Neural cell (in vitro differentiated cells): ENCODE results near the gene ZNF786. TPM values are rescaled to one million over a fixed set of nuclear protein-coding genes. Genes with fewer than 3 reads are reported as not detected.
"Not testable (repeated sequence)": the region's sequence is repeated elsewhere in the genome, so short reads cannot be mapped to it uniquely, and the experiment has no call there.

Source experiments
- H2AFZ ChIP-seq: fragments of 200-600, 300-800 bp; sonication (generic), shearing (Covaris generic); 2 replicates; pipeline ENCODE4 v1.6.0; 2014; ENCODE audit warnings: low read depth, mild to moderate bottlenecking, antibody characterized with exemption, low read length, moderate library complexity
- H3F3A ChIP-seq: fragments of 200-600 bp; shearing (Covaris generic); 2 replicates; pipeline ENCODE4 v1.6.1; 2016; ENCODE audit warnings: mild to moderate bottlenecking, moderate library complexity, mixed read lengths, antibody characterized with exemption, low read length; ENCODE audit not compliant: insufficient read depth, poor library complexity, severe bottlenecking
- H3K27ac ChIP-seq: fragments of 200-600, 300-800 bp; sonication (generic), shearing (Covaris generic); 2 replicates; pipeline ENCODE4 v1.5.1; 2014; ENCODE audit warnings: mild to moderate bottlenecking, low read length, moderate library complexity
- H3K27me3 ChIP-seq: fragments of 300-800, 200-600 bp; sonication (generic), shearing (Covaris generic); 2 replicates; pipeline ENCODE4 v1.6.0; 2014; ENCODE audit warnings: mild to moderate bottlenecking, low read depth, low read length, moderate library complexity; ENCODE audit not compliant: insufficient read depth
- H3K36me3 ChIP-seq: fragments of 300-800, 200-600 bp; sonication (generic), shearing (Covaris generic); 2 replicates; pipeline ENCODE4 v1.5.1; 2014; ENCODE audit warnings: mild to moderate bottlenecking, antibody characterized with exemption, low read length, moderate library complexity; ENCODE audit not compliant: insufficient read depth
- H3K4me2 ChIP-seq: fragments of 300-800, 200-600 bp; sonication (generic), shearing (Covaris generic); 2 replicates; pipeline ENCODE4 v1.6.0; 2014; ENCODE audit warnings: mild to moderate bottlenecking, low read length
- H3K4me3 ChIP-seq: fragments of 300-800, 200-600 bp; sonication (generic), shearing (Covaris generic); 2 replicates; pipeline ENCODE4 v1.5.1; 2014; ENCODE audit warnings: mild to moderate bottlenecking, low read length, moderate library complexity
- H3K79me2 ChIP-seq: fragments of 200-600 bp; shearing (Covaris generic); replicated peaks from 2 replicates; pipeline ENCODE4 v1.6.0; 2014; ENCODE audit warnings: mild to moderate bottlenecking, low read length, moderate library complexity; ENCODE audit not compliant: insufficient read depth
- H3K9ac ChIP-seq: fragments of 300-800, 200-600 bp; sonication (generic), shearing (Covaris generic); 2 replicates; pipeline ENCODE4 v1.6.1; 2016; ENCODE audit warnings: mild to moderate bottlenecking, low read length, mixed read lengths
- H3K9me2 ChIP-seq: fragments of 200-600 bp; shearing (Covaris generic); 2 replicates; pipeline ENCODE4 v1.6.1; 2016; ENCODE audit warnings: mild to moderate bottlenecking, low read length, mixed read lengths; ENCODE audit not compliant: insufficient read depth
- H3K9me3 ChIP-seq: fragments of 200-600, 300-800 bp; sonication (generic), shearing (Covaris generic); 2 replicates; pipeline ENCODE4 v1.6.1; 2016; ENCODE audit warnings: mild to moderate bottlenecking, mixed run types, low read length, moderate library complexity, mixed read lengths
- H4K20me1 ChIP-seq: fragments of 200-600 bp; shearing (Covaris generic); 2 replicates; pipeline ENCODE4 v1.6.1; 2016; ENCODE audit warnings: mild to moderate bottlenecking, mixed run types; ENCODE audit not compliant: insufficient read depth
- CTCF ChIP-seq: fragments of 450-650 bp; IDR thresholded peaks from 2 replicates; pipeline ENCODE4 v1.5.1; 2014; ENCODE audit warnings: antibody characterized with exemption, mild to moderate bottlenecking, moderate library complexity; ENCODE audit not compliant: poor library complexity, severe bottlenecking
- EP300 ChIP-seq: fragments of 450-650 bp; conservative IDR thresholded peaks from 2 replicates; pipeline ENCODE4 v1.6.1; 2014; ENCODE audit warnings: antibody characterized with exemption, mild to moderate bottlenecking, moderate library complexity; ENCODE audit not compliant: poor library complexity, severe bottlenecking
- EZH2 ChIP-seq: fragments of 200-600, 300-800 bp; shearing (Covaris generic), sonication (generic); IDR thresholded peaks from 2 replicates; pipeline ENCODE4 v1.6.1; 2014; ENCODE audit warnings: antibody characterized with exemption, low read length, borderline replicate concordance, mild to moderate bottlenecking; ENCODE audit not compliant: insufficient read depth, poor library complexity, severe bottlenecking
- MXI1 ChIP-seq: fragments of 450-650 bp; conservative IDR thresholded peaks from 2 replicates; pipeline ENCODE4 v1.6.1; 2014; ENCODE audit warnings: antibody characterized with exemption, mild to moderate bottlenecking; ENCODE audit not compliant: poor library complexity, severe bottlenecking
- POLR2AphosphoS5 ChIP-seq: IDR thresholded peaks from 2 replicates; pipeline ENCODE4 v1.6.1; 2012
- RAD21 ChIP-seq: fragments of 450-650 bp; conservative IDR thresholded peaks from 2 replicates; pipeline ENCODE4 v1.6.1; 2014; ENCODE audit warnings: antibody characterized with exemption, mild to moderate bottlenecking, moderate library complexity
- REST ChIP-seq: IDR thresholded peaks from 2 replicates; pipeline ENCODE4 v1.6.1; 2012; ENCODE audit warnings: borderline replicate concordance
- SMC3 ChIP-seq: fragments of 450-650 bp; conservative IDR thresholded peaks from 2 replicates; pipeline ENCODE4 v1.6.1; 2014; ENCODE audit warnings: antibody characterized with exemption, mild to moderate bottlenecking, moderate library complexity; ENCODE audit not compliant: poor library complexity
- TAF1 ChIP-seq: IDR thresholded peaks from 2 replicates; pipeline ENCODE4 v1.6.1; 2012; ENCODE audit warnings: low read depth
- polyA plus RNA-seq: library from polyadenylated mRNA; depleted of rRNA; stranded (reverse); fragments of >200 nt; gene quantifications from 2 replicates; pipeline ENCODE4 v1.2.3, GENCODE V29; 2014

Gene ZNF786
- polyA plus RNA-seq, 1 donor from 2014 or later = 7.8 TPM

GRCh38 chr7:149036676-149037075 is 53.8 kb downstream of the ZNF786 start:
- TF ChIP-seq TAF1 (no peak), MXI1 (no peak), SMC3 (no peak), EZH2 (no peak), RAD21 (no peak), EP300 (no peak), POLR2AphosphoS5 (no peak), REST (no peak), CTCF (no peak)
- H2AFZ ChIP-seq = no peak overlapping the region
- no peaks in the 10 kb centered on the region for H3F3A ChIP-seq
- H3K4me2 ChIP-seq = no peak overlapping the region
- no peak overlapping the region for H3K9ac ChIP-seq
- no peaks in the 10 kb centered on the region for H3K9me2 ChIP-seq
- no peaks in the 10 kb centered on the region for H3K36me3 ChIP-seq
- no peak overlapping the region for H3K27ac ChIP-seq
- no peaks in the 10 kb centered on the region for H3K79me2 ChIP-seq
- no peaks in the 10 kb centered on the region for H3K9me3 ChIP-seq
- no peaks in the 10 kb centered on the region for H4K20me1 ChIP-seq
- H3K27me3 ChIP-seq = no peaks in the 10 kb centered on the region
- H3K4me3 ChIP-seq = no peak overlapping the region

GRCh38 chr7:149031353-149031910 is 59.1 kb downstream of the ZNF786 start:
- no peaks in the 10 kb centered on the region for H3K9me3 ChIP-seq
- no peak overlapping the region for H3K9ac ChIP-seq
- no peaks in the 10 kb centered on the region for H3K27me3 ChIP-seq
- no peak overlapping the region for H2AFZ ChIP-seq
- no peaks in the 10 kb centered on the region for H4K20me1 ChIP-seq
- no peak overlapping the region for H3K27ac ChIP-seq
- H3K79me2 ChIP-seq = peaks cover 14% of the 10 kb centered on the region
- no peaks in the 10 kb centered on the region for H3K36me3 ChIP-seq
- peaks cover 6% of the 10 kb centered on the region for H3F3A ChIP-seq
- TF ChIP-seq EZH2 (no peak), REST (no peak), TAF1 (no peak), MXI1 (no peak), CTCF (no peak)
- H3K9me2 ChIP-seq = no peaks in the 10 kb centered on the region
- H3K4me3 ChIP-seq = no peak overlapping the region
- H3K4me2 ChIP-seq = no peak overlapping the region

GRCh38 chr7:149030439-149030838 is 60.1 kb downstream of the ZNF786 start:
- not testable (repeated sequence) for H3K9ac ChIP-seq, H3K9me3 ChIP-seq, H3K36me3 ChIP-seq, H3K4me3 ChIP-seq, H3K27ac ChIP-seq, H3K4me2 ChIP-seq, H3K9me2 ChIP-seq, H4K20me1 ChIP-seq, H2AFZ ChIP-seq, H3F3A ChIP-seq, H3K27me3 ChIP-seq
- peaks cover 24% of the 10 kb centered on the region for H3K79me2 ChIP-seq
